Lower lobe of right lung (tissue), 2 donors: ENCODE measurements around the gene CTCF. TPM values are rescaled to one million over a fixed set of nuclear protein-coding genes. Genes with fewer than 3 reads are reported as not detected.

ENCODE experiments used
- ATAC-seq, 2 donors: fragments of 200-7000 bp; cut with Tn5 transposase; one replicate each; pipeline ENCODE4 v1.9.1; 2020 to 2022; ENCODE audit warnings: mild to moderate bottlenecking in 2 of 2, moderate library complexity in 2 of 2
- DNase-seq: peaks from one replicate; pipeline ENCODE4 v3.0.0-alpha.2; 2020
- H3K27ac ChIP-seq: fragments of 200-600 bp; one replicate; pipeline ENCODE4 v1.8.0; 2022
- H3K27me3 ChIP-seq: fragments of 200-600 bp; one replicate; pipeline ENCODE4 v1.8.0; 2022; ENCODE audit warnings: low read depth
- H3K36me3 ChIP-seq: fragments of 200-600 bp; one replicate; pipeline ENCODE4 v1.8.0; 2022; ENCODE audit warnings: mild to moderate bottlenecking
- H3K4me1 ChIP-seq: fragments of 200-600 bp; one replicate; pipeline ENCODE4 v1.8.0; 2022
- H3K4me3 ChIP-seq: fragments of 200-600 bp; one replicate; pipeline ENCODE4 v1.8.0; 2022; ENCODE audit warnings: mild to moderate bottlenecking
- H3K9me3 ChIP-seq: fragments of 200-600 bp; one replicate; pipeline ENCODE4 v1.8.0; 2022
- intact Hi-C: fragments of 100-400 bp; cut with DNase I; formaldehyde crosslinking; loops from one replicate; pipeline ENCODE4 v1.11.0; 2022
- total RNA-seq: library from RNA; stranded (reverse); fragmentation: NEBNext Ultra II Directional; extraction: Animal tissue kit (Norgen Biotek cat#: 25700); gene quantifications from one replicate; pipeline ENCODE4 v1.2.1, GENCODE V29; 2021
- TF ChIP-seq, protein P1 (sequence below): fragments of 200-600 bp; IDR thresholded peaks from one replicate; pipeline ENCODE4 v1.8.0; 2022; ENCODE audit warnings: antibody characterized with exemption, mild to moderate bottlenecking
- donor health status: DM: no; HTN: yes; CAD: no; lungs with severe emphysema.

CTCF gene
- total RNA-seq, 1 donor from 2014 or later: 36.2 TPM

DNA sequence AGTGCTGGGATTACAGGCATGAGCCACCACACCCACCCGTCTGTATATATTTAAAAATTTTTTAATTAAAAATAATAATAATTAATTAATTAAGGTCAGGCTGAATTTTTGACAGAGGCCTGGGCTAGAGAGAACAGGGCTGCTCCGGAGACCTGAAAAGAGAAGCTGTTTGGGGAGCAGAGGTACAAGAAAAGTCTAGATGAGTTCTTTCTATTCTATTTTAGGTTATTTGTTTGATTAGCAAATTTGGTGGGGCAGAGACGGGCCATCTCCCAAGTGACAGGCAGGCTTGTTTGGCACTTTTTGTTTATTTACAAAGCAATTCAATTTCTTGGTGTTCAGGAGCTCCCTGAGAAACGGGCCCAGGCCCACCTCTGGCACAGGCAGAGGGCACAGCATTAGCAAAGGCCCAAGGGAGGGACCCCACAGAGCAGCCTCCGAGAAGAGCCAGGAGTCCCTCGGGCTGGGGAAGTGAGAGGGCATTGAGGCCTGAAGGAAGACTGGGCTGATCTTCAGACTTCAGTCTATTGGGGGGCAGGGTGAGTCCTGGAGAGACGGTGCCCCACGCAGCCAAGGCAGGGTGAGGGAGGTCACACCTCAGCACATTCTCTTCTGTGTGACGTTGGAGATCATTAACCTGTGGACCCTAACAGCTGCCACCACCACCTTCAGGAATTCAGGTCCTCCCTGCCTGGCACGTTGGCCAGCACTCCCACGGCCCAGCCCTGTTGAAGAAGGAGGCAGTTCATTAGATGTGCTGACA is 44.5 kb upstream of the CTCF start:
- Histone ChIP-seq H3K36me3 (no peaks in the 10 kb centered on the region), H3K27ac (peak overlapping the region; percentile 4), H3K27me3 (no peaks in the 10 kb centered on the region), H3K9me3 (no peaks in the 10 kb centered on the region), H3K4me3 (no peak overlapping the region), H3K4me1 (peaks cover 15% of the 10 kb centered on the region)
- ATAC-seq (no peak), DNase-seq (no peak)
- TF ChIP-seq, protein P1, sequence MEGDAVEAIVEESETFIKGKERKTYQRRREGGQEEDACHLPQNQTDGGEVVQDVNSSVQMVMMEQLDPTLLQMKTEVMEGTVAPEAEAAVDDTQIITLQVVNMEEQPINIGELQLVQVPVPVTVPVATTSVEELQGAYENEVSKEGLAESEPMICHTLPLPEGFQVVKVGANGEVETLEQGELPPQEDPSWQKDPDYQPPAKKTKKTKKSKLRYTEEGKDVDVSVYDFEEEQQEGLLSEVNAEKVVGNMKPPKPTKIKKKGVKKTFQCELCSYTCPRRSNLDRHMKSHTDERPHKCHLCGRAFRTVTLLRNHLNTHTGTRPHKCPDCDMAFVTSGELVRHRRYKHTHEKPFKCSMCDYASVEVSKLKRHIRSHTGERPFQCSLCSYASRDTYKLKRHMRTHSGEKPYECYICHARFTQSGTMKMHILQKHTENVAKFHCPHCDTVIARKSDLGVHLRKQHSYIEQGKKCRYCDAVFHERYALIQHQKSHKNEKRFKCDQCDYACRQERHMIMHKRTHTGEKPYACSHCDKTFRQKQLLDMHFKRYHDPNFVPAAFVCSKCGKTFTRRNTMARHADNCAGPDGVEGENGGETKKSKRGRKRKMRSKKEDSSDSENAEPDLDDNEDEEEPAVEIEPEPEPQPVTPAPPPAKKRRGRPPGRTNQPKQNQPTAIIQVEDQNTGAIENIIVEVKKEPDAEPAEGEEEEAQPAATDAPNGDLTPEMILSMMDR: no peak
- intact Hi-C loops: no loop called here

DNA sequence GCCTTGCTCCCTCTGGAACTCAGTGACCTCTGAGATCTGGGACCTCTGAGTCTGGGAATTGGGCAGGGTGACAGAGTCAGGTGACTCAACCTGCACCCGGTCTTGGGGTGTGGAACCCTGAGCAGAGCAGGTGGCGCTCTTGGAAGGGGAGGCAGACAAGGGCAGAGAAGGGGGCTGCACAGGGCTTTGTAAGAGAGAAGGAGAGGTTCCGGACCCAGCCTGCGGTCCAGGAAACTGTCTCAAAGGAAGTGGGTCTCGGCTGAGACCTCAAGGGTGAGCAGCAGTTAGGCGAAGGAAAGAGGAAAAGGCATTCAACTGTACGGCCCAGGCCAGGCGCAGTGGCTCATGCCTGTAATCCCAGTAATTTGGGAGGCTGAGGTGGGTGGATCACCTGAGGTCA is 43.6 kb upstream of the CTCF start:
- TF ChIP-seq, protein P1: no peak
- no peaks in the 10 kb centered on the region for H3K36me3 ChIP-seq
- no peaks in the 10 kb centered on the region for H3K9me3 ChIP-seq
- peaks cover 15% of the 10 kb centered on the region for H3K4me1 ChIP-seq
- DNase-seq (no peak), ATAC-seq (no peak)
- H3K27me3 ChIP-seq: no peaks in the 10 kb centered on the region
- no peak overlapping the region for H3K4me3 ChIP-seq
- H3K27ac ChIP-seq: peak overlapping the region; percentile 4
- intact Hi-C loops: no loop called here

DNA sequence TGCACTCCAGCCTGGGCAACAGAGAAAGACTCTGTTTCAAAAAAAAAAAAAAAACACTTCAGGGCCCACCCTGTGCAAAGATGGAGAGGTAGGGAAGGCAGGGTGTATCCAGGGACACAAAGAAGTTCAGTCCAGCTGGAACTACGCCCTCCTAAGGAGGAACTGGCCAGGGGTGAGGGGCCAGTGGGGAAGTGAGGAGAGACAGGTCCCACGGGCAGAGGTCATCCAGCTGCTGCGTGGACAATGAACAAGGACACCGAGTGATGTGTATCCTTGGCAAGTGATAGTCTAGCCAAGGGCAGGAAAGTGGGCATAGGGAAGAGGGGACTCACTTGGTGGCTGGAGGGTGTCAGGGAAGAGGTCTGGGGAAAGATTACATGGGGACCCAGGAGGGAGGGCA is 43.1 kb upstream of the CTCF start:
- DNase-seq (no peak), ATAC-seq (no peak)
- Histone ChIP-seq H3K27me3 (no peaks in the 10 kb centered on the region), H3K4me1 (peaks cover 12% of the 10 kb centered on the region), H3K36me3 (no peaks in the 10 kb centered on the region), H3K4me3 (no peak overlapping the region), H3K9me3 (no peaks in the 10 kb centered on the region), H3K27ac (no peak overlapping the region)
- TF ChIP-seq, protein P1: no peak
- intact Hi-C loops: no loop called here

DNA sequence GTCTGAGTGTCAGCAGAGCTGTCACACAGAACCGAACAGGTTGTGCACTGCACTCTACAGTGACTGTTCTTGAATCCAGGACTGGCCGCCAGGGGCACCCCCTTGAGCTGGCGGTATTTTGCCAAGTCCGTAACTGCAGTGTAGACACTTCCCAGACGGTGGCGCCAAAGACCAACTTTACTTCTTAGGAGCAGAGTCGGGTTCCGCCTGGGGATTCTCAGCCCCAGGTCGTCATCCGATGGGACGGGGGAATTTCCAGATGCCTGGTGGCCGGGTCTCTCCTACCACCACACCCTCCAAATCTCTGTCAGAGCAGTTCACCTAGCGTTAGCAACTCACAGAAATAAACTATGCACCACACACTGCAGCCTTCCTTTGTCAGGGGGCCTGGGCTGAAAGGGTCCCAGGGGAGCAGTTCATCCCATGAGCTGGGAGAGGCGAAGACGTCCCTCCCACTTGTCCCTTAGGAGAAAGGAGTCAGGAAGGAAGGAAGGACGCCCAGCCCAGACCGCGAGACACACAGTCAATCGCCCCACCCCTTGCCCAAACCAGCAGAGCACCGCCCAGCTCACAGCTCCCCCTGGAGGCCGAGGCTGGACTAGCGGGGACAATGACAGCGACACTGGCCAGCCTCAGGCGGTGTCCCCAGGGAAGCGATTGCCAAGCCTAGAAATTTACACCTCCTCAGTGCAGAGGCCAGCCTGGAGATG is 41.1 kb upstream of the CTCF start:
- DNase-seq (peak; percentile 95), ATAC-seq (peak; percentile 96 to 98)
- Histone ChIP-seq H3K9me3 (no peaks in the 10 kb centered on the region), H3K4me1 (peaks cover 5% of the 10 kb centered on the region), H3K36me3 (no peaks in the 10 kb centered on the region), H3K4me3 (peak overlapping the region; percentile 55), H3K27ac (peak overlapping the region; percentile 88), H3K27me3 (no peaks in the 10 kb centered on the region)
- intact Hi-C loops: no loop called here
- TF ChIP-seq, protein P1: peak; percentile 77

DNA sequence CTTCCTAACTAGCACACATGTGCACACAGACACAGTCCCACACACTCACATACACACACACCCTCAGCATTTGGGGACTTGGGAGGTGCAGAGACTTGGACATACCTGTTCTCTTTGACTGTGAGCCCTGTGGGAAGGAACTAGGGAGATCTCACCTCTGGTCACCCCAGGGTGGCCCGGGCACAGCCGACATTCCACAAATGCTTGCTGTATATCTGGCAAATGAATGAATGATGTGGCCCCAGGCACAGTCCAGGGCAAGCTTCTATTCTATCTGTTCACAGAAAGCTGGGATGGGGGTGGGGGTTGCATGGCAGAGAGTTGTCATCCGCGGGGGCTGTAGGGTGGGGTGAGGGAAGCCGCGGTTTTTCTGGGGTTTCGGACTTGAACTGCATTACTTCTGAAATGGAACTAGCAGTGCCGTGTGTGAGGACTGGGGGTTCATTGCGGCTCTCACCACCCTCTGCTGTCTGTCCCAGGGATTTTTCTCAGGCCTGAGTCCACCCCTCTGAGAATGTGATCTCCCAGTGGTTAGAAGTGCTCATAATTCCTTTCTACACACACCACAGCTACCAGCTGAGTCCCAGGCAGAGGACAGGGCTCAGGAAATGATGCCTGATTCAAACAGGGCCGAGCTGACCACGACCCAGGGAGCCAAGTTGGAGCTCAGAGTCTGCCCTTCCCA is 37.0 kb upstream of the CTCF start:
- DNase-seq: no peak
- H3K27me3 ChIP-seq: no peaks in the 10 kb centered on the region
- TF ChIP-seq, protein P1: no peak
- no peaks in the 10 kb centered on the region for H3K9me3 ChIP-seq
- no peak overlapping the region for H3K4me3 ChIP-seq
- no peaks in the 10 kb centered on the region for H3K36me3 ChIP-seq
- peaks cover 24% of the 10 kb centered on the region for H3K4me1 ChIP-seq
- intact Hi-C loops: no loop called here
- no peak overlapping the region for H3K27ac ChIP-seq
- no peak for ATAC-seq
